Right hindlimb (tissue), 1 donor: ENCODE data around the gene SLC12A7.

Experiments used
- DNase-seq: peaks from one replicate; pipeline ENCODE4 v3.0.0-alpha.2; 2018

SLC12A7 gene

GRCh38 chr5:1002836-1003235, 109.0 kb downstream of the SLC12A7 start:
- peak; percentile 6 for DNase-seq

- no peak for DNase-seq
Measured at GRCh38 chr5:1002271-1002546, 109.7 kb downstream of the SLC12A7 start.

GRCh38 chr5:1001406-1002270, 110.2 kb downstream of the SLC12A7 start:
- DNase-seq = peak; percentile 15

GRCh38 chr5:1000831-1001230, 111.0 kb downstream of the SLC12A7 start:
- DNase-seq = peak; percentile 7
